ENCODE results near the gene ZDHHC8.

- no peak for TF ChIP-seq CTCF (IDR thresholded peaks at IDR 0.05)
- TF ChIP-seq POLR2A (IDR thresholded peaks at IDR 0.05) = no peak
- no peak for TF ChIP-seq POLR2AphosphoS5 (IDR thresholded peaks at IDR 0.05)
Observed at GRCh38 chr22:20131597-20131858, at the start of gene ZDHHC8.
